ENCODE measurements around the gene ZMIZ1.

- TF ChIP-seq CTCF (conservative IDR thresholded peaks at IDR 0.05) (no peak), ZFX (IDR thresholded peaks at IDR 0.05) (no peak)
Measured at GRCh38 chr10:79051766-79052165, 17.0 kb upstream of the ZMIZ1 start.
